Ovary (tissue), 9 donors: Measurements from ENCODE around the gene IQGAP1. TPM values are rescaled to one million over a fixed set of nuclear protein-coding genes. Genes with fewer than 3 reads are reported as not detected.

Experiments used
- DNase-seq, 5 donors: peaks; one replicate each; pipeline ENCODE4 v3.0.0-alpha.2; 2019 to 2020
- H3K27ac ChIP-seq, 2 donors: fragments of 200-600 bp; one replicate each; pipeline versions ENCODE4 v1.5.1 to v1.8.0; 2019 to 2022
- H3K27me3 ChIP-seq: fragments of 200-600 bp; one replicate; pipeline ENCODE4 v1.8.0; 2022
- H3K36me3 ChIP-seq: fragments of 200-600 bp; sonication (generic); one replicate; pipeline ENCODE4 v1.5.1; 2019
- H3K4me1 ChIP-seq: one replicate; pipeline ENCODE4 v1.8.1; 2013; ENCODE audit warnings: mild to moderate bottlenecking, moderate library complexity; ENCODE audit not compliant: insufficient read depth
- H3K4me3 ChIP-seq: fragments of 200-600 bp; sonication (generic); one replicate; pipeline ENCODE4 v1.5.1; 2017
- H3K9me3 ChIP-seq, 2 donors: fragments of 200-600 bp in 1 of 2; sonication (generic) in 1 of 2; one replicate each; pipeline versions ENCODE4 v1.5.1 to v1.8.1; 2013 to 2019; ENCODE audit warnings: mild to moderate bottlenecking in 1 of 2, moderate library complexity in 1 of 2
- EP300 ChIP-seq: sonication (generic); formaldehyde crosslinking; IDR thresholded peaks from one replicate; pipeline ENCODE4 v1.6.1; 2017; ENCODE audit warnings: antibody characterized with exemption
- POLR2A ChIP-seq: fragments of 450-650 bp; IDR thresholded peaks from one replicate; pipeline ENCODE4 v1.6.1; 2017; ENCODE audit warnings: antibody characterized with exemption, mild to moderate bottlenecking, moderate library complexity
- WGBS, 3 donors: extraction: QIAGEN DNeasy Blood & Tissue Kit in 1 of 3; methylation state at CpG; one replicate each; pipeline versions ENCODE4 v1.1.5 to v1.1.7; 2013 to 2017; 5-methylcytosine and 5-hydroxymethylcytosine counted together
- intact Hi-C, 4 donors: fragments of 100-400 bp; cut with DNase I; formaldehyde crosslinking; loops; one replicate each; pipeline versions ENCODE4 v1.11.0 to v1.15.1; 2022 to 2023
- polyA plus RNA-seq, 2 donors: library from polyadenylated mRNA; stranded (reverse); fragments of 200-250 nt in 1 of 2; fragments of 350-450 nt in 1 of 2; fragmentation: Illumina TruSeq in 1 of 2; extraction: RNeasy Lipid Tissue Mini Kit (QIAGEN cat#74804) in 1 of 2; gene quantifications; one replicate each; pipeline ENCODE4 v1.2.3, GENCODE V29; 2013 to 2014
- total RNA-seq, 7 donors: library from RNA; depleted of rRNA in 2 of 7; stranded (reverse); fragments of >200 nt in 2 of 7; fragmentation: NEBNext Ultra II Directional in 3 of 7; extraction: Animal tissue kit (Norgen Biotek cat#: 25700) in 3 of 7; gene quantifications; one replicate each; pipeline versions ENCODE4 v1.1.0 to v1.2.4, GENCODE V29; 2016 to 2023
- TF ChIP-seq, protein P1 (sequence below), 3 donors: fragments of 450-650 bp in 2 of 3; fragments of 200-600 bp in 1 of 3; IDR thresholded peaks; one replicate each; pipeline versions ENCODE4 v1.5.1 to v1.8.0; 2016 to 2022; ENCODE audit warnings: antibody characterized with exemption in 3 of 3, mild to moderate bottlenecking in 1 of 3
- donor health status: DM: no; HTN: no; CAD: no; lungs with moderate emphysema.
- donor health status: DM: no; HTN: no; CAD: no.
- donor health status: Bipolar disorder and iron deficiency.
- donor health status: DM: yes; HTN: yes; CAD: no.
- donor health status: DM: no; HTN: no; CAD: no.
- donor health status: DM: yes; HTN: yes; CAD: no.

IQGAP1 gene
- total and polyA plus RNA-seq, 9 donors = 68.1 to 173 (median 108) TPM

DNA sequence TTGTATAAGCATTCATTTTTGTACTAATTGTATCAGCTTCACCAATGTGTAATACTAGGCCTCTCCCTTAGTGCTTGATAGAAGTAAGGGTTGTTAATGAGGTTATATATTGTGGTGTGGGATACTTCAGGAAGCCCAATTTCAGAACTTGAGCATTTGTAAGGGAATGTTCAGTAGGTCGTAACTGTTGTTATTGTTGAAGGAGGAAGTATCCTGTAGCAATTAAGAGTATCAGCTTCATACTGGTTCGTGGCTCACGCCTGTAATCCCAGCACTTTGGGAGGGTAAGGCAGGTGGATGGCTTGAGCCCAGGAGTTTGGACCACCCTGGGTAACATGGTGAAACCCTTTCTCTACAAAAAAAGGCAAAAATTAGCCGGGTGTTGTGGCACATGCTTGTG lies 30.6 kb downstream of the IQGAP1 start:
- Histone ChIP-seq H3K9me3 (no peaks in the 10 kb centered on the region), H3K27ac (no peak overlapping the region), H3K4me1 (peaks cover 32% of the 10 kb centered on the region), H3K27me3 (no peaks in the 10 kb centered on the region), H3K36me3 (no peaks in the 10 kb centered on the region), H3K4me3 (no peak overlapping the region)
- WGBS, 3 donors = 79 to 82% (median 80%) methylated on average over 4 of the region's 4 CpGs
- TF ChIP-seq EP300 (no peak), POLR2A (no peak)
- TF ChIP-seq, protein P1, sequence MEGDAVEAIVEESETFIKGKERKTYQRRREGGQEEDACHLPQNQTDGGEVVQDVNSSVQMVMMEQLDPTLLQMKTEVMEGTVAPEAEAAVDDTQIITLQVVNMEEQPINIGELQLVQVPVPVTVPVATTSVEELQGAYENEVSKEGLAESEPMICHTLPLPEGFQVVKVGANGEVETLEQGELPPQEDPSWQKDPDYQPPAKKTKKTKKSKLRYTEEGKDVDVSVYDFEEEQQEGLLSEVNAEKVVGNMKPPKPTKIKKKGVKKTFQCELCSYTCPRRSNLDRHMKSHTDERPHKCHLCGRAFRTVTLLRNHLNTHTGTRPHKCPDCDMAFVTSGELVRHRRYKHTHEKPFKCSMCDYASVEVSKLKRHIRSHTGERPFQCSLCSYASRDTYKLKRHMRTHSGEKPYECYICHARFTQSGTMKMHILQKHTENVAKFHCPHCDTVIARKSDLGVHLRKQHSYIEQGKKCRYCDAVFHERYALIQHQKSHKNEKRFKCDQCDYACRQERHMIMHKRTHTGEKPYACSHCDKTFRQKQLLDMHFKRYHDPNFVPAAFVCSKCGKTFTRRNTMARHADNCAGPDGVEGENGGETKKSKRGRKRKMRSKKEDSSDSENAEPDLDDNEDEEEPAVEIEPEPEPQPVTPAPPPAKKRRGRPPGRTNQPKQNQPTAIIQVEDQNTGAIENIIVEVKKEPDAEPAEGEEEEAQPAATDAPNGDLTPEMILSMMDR (IDR thresholded peaks at IDR 0.05) = no peak
- no peak for DNase-seq
- intact Hi-C loops = no loop called here

DNA sequence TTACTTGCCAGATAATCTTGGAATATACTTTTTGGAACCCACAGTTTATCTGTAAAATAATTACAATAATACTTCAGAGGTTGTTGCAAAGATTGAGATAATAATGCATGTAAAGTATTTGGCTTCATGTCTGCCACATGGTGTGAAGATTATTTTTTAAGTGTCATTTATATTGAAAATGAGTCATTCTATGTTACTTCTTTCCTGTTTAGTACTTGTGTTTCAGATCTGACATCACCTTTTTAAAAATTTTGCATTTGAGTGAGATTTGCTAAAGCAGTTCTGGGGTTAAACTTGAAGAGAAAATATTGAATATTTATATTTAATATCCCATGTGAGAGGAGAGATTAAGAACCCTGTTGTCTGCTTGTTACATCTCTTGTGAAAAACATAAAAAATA lies 31.2 kb downstream of the IQGAP1 start:
- no peak for DNase-seq
- Histone ChIP-seq H3K27me3 (no peaks in the 10 kb centered on the region), H3K9me3 (no peaks in the 10 kb centered on the region), H3K27ac (no peak overlapping the region), H3K4me3 (no peak overlapping the region), H3K36me3 (no peaks in the 10 kb centered on the region), H3K4me1 (peaks cover 32% of the 10 kb centered on the region)
- intact Hi-C loops = no loop called here
- TF ChIP-seq, protein P1 (IDR thresholded peaks at IDR 0.05) = no peak
- no peak for TF ChIP-seq POLR2A

DNA sequence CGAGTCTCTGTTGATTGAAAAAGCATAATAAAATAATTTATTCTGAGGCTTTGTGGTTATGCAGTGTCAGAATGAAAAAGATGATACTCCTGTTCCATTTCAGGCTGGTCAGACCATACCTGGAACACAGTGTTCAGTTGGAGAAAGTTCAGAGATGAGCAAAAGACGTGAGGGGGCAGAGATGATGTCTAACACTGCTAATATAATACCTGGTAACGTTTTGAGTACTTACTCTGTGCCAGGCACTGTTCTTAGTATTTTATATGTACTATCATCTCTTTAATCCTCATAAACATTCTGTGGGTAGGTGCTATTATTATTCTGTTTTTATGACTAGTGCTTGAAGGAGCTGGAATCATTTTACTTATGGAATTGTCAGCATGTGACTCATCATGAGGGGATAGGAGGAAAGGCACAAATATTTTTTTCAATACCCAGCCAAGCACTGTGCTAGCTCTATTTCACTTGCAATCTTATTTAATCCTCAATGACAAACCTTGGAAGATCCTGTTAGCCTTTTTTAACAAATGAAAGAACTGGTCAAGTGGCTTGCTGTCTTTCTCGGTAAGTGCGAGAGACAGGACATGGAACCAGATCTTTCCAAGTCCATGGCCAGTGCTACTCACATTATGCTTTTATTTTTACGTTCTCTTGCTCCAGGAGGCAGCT lies 31.8 kb downstream of the IQGAP1 start:
- Histone ChIP-seq H3K27ac (peak overlapping the region in 1 of 2 donors; percentile 22), H3K4me3 (peak overlapping the region; percentile 9), H3K27me3 (no peaks in the 10 kb centered on the region), H3K36me3 (no peaks in the 10 kb centered on the region), H3K9me3 (no peaks in the 10 kb centered on the region), H3K4me1 (peaks cover 28% of the 10 kb centered on the region)
- intact Hi-C loops = no loop called here
- TF ChIP-seq EP300 (no peak), POLR2A (no peak)
- TF ChIP-seq, protein P1 (IDR thresholded peaks at IDR 0.05) = no peak
- no peak for DNase-seq
- 17 to 31% (median 28%) methylated on average over 6 of the region's 6 CpGs for WGBS, 3 donors

DNA sequence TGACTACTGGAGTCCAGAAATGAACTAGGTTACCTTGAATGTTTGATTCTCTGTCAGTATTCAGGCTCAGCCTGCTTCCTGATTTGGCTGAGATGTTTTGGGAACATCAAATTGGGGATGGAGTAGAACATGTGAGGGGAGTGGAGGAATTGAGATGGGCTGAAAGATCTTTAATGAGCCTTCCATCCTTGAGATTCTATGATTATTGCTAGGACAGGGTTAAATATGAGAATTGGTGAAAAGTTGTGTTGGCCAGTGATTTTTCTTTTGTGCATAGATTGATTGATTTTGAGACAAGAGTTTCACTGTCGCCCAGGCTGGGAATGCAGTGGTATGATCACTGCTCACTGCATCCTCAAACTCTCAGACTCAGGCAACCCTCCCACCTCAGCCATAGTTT lies 32.4 kb downstream of the IQGAP1 start:
- TF ChIP-seq EP300 (no peak), POLR2A (no peak)
- TF ChIP-seq, protein P1 (IDR thresholded peaks at IDR 0.05) = no peak
- H3K4me1 ChIP-seq = peaks cover 28% of the 10 kb centered on the region
- DNase-seq = no peak
- no peaks in the 10 kb centered on the region for H3K9me3 ChIP-seq
- H3K36me3 ChIP-seq = no peaks in the 10 kb centered on the region
- WGBS, 3 donors = 64 to 87% (median 82%) methylated on average over 1 of the region's 1 CpG
- H3K4me3 ChIP-seq = peak overlapping the region; percentile 9
- H3K27ac ChIP-seq = peak overlapping the region in 1 of 2 donors; percentile 22
- no peaks in the 10 kb centered on the region for H3K27me3 ChIP-seq
- intact Hi-C loops = no loop called here
